Measurements from ENCODE around the gene POU2F1. TPM values are rescaled to one million over a fixed set of nuclear protein-coding genes. Genes with fewer than 3 reads are reported as not detected.
"Not testable (repeated sequence)": the region's sequence is repeated elsewhere in the genome, so short reads cannot be mapped to it uniquely, and the experiment has no call there.

POU2F1 gene
- total and polyA plus RNA-seq, 4 donors: 0.93 to 10.5 (median 6.5) TPM

- Histone ChIP-seq H3K4me3 (ENCODE audit: low read depth in 1 of 3, low read length in 3 of 3) (no peak overlapping the region), H3K27me3 (ENCODE audit: control insufficient read depth in 4 of 4, insufficient read depth in 4 of 4, low read length in 3 of 4) (no peaks in the 10 kb centered on the region), H3K9ac (ENCODE audit: low read depth in 1 of 2, low read length in 2 of 2) (no peak overlapping the region), H3K36me3 (ENCODE audit: control insufficient read depth in 4 of 4, insufficient read depth in 3 of 4, low read depth in 1 of 4, low read length in 3 of 4) (peaks cover 0 to 3% (median 0%) of the 10 kb centered on the region in 4 donors), H3K4me1 (ENCODE audit: control insufficient read depth in 4 of 4, insufficient read depth in 4 of 4, low read length in 3 of 4) (no peaks in the 10 kb centered on the region), H3K27ac (ENCODE audit: low read depth in 1 of 2, low read length in 2 of 2) (no peak overlapping the region), H3K9me3 (ENCODE audit: control insufficient read depth in 4 of 4, low read length in 3 of 4) (peaks cover 2 to 18% (median 6%) of the 10 kb centered on the region in 4 donors)
- no peak for DNase-seq (ENCODE audit: low spot score)
- WGBS: 94% methylated on average over 3 of the region's 3 CpGs
- TF ChIP-seq ATF3 (IDR thresholded peaks at IDR 0.05) (no peak), HNF4G (IDR thresholded peaks at IDR 0.05) (no peak), FOXA2 (IDR thresholded peaks at IDR 0.05) (no peak), EGR1 (IDR thresholded peaks at IDR 0.05; ENCODE audit: low read depth in 2 of 2) (no peak), RAD21 (IDR thresholded peaks at IDR 0.05) (no peak), SP1 (IDR thresholded peaks at IDR 0.05) (no peak), GABPA (IDR thresholded peaks at IDR 0.05 in 1 of 2, conservative IDR thresholded peaks at IDR 0.05 in 1 of 2) (no peak), NR2F2 (IDR thresholded peaks at IDR 0.05) (no peak), TAF1 (conservative IDR thresholded peaks at IDR 0.05) (no peak), YY1 (IDR thresholded peaks at IDR 0.05) (no peak), RXRA (IDR thresholded peaks at IDR 0.05) (no peak), FOXA1 (IDR thresholded peaks at IDR 0.05) (no peak), CTCF (IDR thresholded peaks at IDR 0.05; ENCODE audit: low read depth, low read length, missing input control) (no peak), JUND (IDR thresholded peaks at IDR 0.05) (no peak), HNF4A (conservative IDR thresholded peaks at IDR 0.05) (no peak), ZBTB33 (IDR thresholded peaks at IDR 0.05) (no peak)
- TF ChIP-seq, protein P1, sequence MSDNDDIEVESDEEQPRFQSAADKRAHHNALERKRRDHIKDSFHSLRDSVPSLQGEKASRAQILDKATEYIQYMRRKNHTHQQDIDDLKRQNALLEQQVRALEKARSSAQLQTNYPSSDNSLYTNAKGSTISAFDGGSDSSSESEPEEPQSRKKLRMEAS (IDR thresholded peaks at IDR 0.05): no peak
- TF ChIP-seq, protein P2, sequence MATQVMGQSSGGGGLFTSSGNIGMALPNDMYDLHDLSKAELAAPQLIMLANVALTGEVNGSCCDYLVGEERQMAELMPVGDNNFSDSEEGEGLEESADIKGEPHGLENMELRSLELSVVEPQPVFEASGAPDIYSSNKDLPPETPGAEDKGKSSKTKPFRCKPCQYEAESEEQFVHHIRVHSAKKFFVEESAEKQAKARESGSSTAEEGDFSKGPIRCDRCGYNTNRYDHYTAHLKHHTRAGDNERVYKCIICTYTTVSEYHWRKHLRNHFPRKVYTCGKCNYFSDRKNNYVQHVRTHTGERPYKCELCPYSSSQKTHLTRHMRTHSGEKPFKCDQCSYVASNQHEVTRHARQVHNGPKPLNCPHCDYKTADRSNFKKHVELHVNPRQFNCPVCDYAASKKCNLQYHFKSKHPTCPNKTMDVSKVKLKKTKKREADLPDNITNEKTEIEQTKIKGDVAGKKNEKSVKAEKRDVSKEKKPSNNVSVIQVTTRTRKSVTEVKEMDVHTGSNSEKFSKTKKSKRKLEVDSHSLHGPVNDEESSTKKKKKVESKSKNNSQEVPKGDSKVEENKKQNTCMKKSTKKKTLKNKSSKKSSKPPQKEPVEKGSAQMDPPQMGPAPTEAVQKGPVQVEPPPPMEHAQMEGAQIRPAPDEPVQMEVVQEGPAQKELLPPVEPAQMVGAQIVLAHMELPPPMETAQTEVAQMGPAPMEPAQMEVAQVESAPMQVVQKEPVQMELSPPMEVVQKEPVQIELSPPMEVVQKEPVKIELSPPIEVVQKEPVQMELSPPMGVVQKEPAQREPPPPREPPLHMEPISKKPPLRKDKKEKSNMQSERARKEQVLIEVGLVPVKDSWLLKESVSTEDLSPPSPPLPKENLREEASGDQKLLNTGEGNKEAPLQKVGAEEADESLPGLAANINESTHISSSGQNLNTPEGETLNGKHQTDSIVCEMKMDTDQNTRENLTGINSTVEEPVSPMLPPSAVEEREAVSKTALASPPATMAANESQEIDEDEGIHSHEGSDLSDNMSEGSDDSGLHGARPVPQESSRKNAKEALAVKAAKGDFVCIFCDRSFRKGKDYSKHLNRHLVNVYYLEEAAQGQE (IDR thresholded peaks at IDR 0.05): no peak
Observed at GRCh38 chr1:167317463-167317862, 96.8 kb downstream of the POU2F1 start.

DNA sequence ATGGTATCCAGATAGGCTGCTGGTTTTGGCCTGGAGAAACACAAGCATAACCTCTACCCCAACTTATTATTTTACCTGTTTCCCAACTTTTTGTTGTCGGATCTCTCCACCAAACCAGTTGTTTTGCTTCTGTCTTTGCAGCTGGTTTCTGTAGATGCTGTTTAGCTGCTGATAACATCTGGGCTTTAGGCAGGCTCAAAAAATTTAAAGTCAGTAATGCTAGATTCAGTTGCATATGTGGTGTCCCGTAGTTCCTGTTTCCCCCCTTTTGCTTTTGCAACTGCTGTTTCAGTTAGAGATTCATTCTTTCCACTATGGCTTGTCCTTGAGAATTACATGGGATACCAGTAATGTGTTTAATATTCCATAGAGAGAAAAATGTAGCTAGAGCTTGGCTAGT, 98.5 kb downstream of the POU2F1 start:
- DNase-seq (ENCODE audit: low spot score); H3K27me3 ChIP-seq (ENCODE audit: control insufficient read depth in 4 of 4, insufficient read depth in 4 of 4, low read length in 3 of 4); H3K36me3 ChIP-seq (ENCODE audit: control insufficient read depth in 4 of 4, insufficient read depth in 3 of 4, low read depth in 1 of 4, low read length in 3 of 4); H3K4me3 ChIP-seq (ENCODE audit: low read depth in 1 of 3, low read length in 3 of 3); H3K4me1 ChIP-seq (ENCODE audit: control insufficient read depth in 4 of 4, insufficient read depth in 4 of 4, low read length in 3 of 4); H3K9ac ChIP-seq (ENCODE audit: low read depth in 1 of 2, low read length in 2 of 2); H3K27ac ChIP-seq (ENCODE audit: low read depth in 1 of 2, low read length in 2 of 2): not testable (repeated sequence)
- H3K9me3 ChIP-seq (ENCODE audit: control insufficient read depth in 4 of 4, low read length in 3 of 4): peaks cover 10 to 34% (median 16%) of the 10 kb centered on the region in 4 donors
- WGBS: 98% methylated on average over 2 of the region's 2 CpGs
